CD4-positive, alpha-beta T cell (primary cell): ENCODE measurements around the gene PTPRC. TPM values are rescaled to one million over a fixed set of nuclear protein-coding genes. Genes with fewer than 3 reads are reported as not detected.

Source experiments
- ATAC-seq: fragments of 200-7000 bp; cut with Tn5 transposase; one replicate; pipeline ENCODE4 v1.10.0; 2022; ENCODE audit warnings: mild to moderate bottlenecking; ENCODE audit not compliant: poor library complexity
- CTCF ChIA-PET: fragments of 350-600 bp; sonication (Branson Sonifier 250); formaldehyde crosslinking; loops from one replicate; lab custom pipeline; 2021; ENCODE audit warnings: antibody characterized with exemption, inconsistent platforms; lab: Charles Lee
- POLR2A ChIA-PET: fragments of 350-600 bp; sonication (Branson Sonifier 250); formaldehyde crosslinking; loops from one replicate; lab custom pipeline; 2021; ENCODE audit warnings: antibody characterized with exemption, inconsistent platforms; lab: Charles Lee
- DNase-seq, 14 experiments: peaks; one replicate each; pipeline ENCODE4 v3.0.0-alpha.2; 2013 to 2020; ENCODE audit warnings: mixed read lengths in 2 of 14
- H3K27ac ChIP-seq, 2 donors: one replicate each; pipeline versions ENCODE4 v1.5.1 to v1.7.0; 2013; ENCODE audit warnings: low read length in 2 of 2, low read depth in 1 of 2, mild to moderate bottlenecking in 1 of 2
- H3K27me3 ChIP-seq, 2 experiments: 1 replicate in 1 of 2; 2 replicates in 1 of 2; pipeline versions ENCODE4 v1.6.1 to v1.7.0; 2013; ENCODE audit warnings: low read length in 2 of 2, control low read depth in 1 of 2, mild to moderate bottlenecking in 1 of 2, moderate library complexity in 1 of 2; ENCODE audit not compliant: insufficient read depth in 2 of 2, control insufficient read depth in 1 of 2
- H3K36me3 ChIP-seq: one replicate; pipeline ENCODE4 v1.6.1; 2013; ENCODE audit warnings: low read length, control low read depth; ENCODE audit not compliant: insufficient read depth
- H3K4me1 ChIP-seq: one replicate; pipeline ENCODE4 v1.6.1; 2013; ENCODE audit warnings: low read length, control low read depth; ENCODE audit not compliant: insufficient read depth
- H3K4me3 ChIP-seq: one replicate; pipeline ENCODE4 v1.5.1; 2013; ENCODE audit warnings: mild to moderate bottlenecking, low read length, moderate library complexity
- H3K9me3 ChIP-seq, 2 experiments: 1 replicate in 1 of 2; 2 replicates in 1 of 2; pipeline versions ENCODE4 v1.6.1 to v1.7.0; 2013; ENCODE audit warnings: low read length in 2 of 2, mild to moderate bottlenecking in 2 of 2, control low read depth in 1 of 2, moderate library complexity in 1 of 2; ENCODE audit not compliant: control insufficient read depth in 1 of 2, insufficient read depth in 1 of 2
- H3K27ac Mint-ChIP-seq: one replicate; pipeline ENCODE4 v1.8.0; 2020; ENCODE audit warnings: mixed read lengths
- H3K27me3 Mint-ChIP-seq: one replicate; pipeline ENCODE4 v1.8.0; 2021; ENCODE audit warnings: mixed read lengths
- H3K36me3 Mint-ChIP-seq: one replicate; pipeline ENCODE4 v1.8.0; 2021; ENCODE audit warnings: low read depth, mixed read lengths
- H3K4me1 Mint-ChIP-seq: one replicate; pipeline ENCODE4 v1.8.0; 2021; ENCODE audit warnings: low read depth, mixed read lengths
- H3K4me3 Mint-ChIP-seq: one replicate; pipeline ENCODE4 v1.8.0; 2020; ENCODE audit warnings: mild to moderate bottlenecking, mixed read lengths
- H3K9me3 Mint-ChIP-seq: one replicate; pipeline ENCODE4 v1.8.0; 2020; ENCODE audit warnings: mixed read lengths
- CTCF ChIP-seq: fragments of 200-600 bp; IDR thresholded peaks from one replicate; pipeline ENCODE4 v1.8.0; 2022; ENCODE audit warnings: antibody characterized with exemption, mild to moderate bottlenecking
- intact Hi-C, 2 experiments: fragments of 100-400 bp; cut with DNase I in 1 of 2; cut with micrococcal nuclease in 1 of 2; formaldehyde crosslinking; loops; one replicate each; pipeline versions ENCODE4 v1.15.1 to v1.9.0; 2023 to 2025; cut with DNase I, micrococcal nuclease
- total RNA-seq, 174 experiments: library from RNA in 2 of 174; stranded (reverse) in 2 of 174; gene quantifications; one replicate each; pipeline ENCODE4 v1.2.3 and lab custom pipeline; 2021 to 2026

Gene PTPRC
- total RNA-seq, 2 experiments from 2014 or later, result 661 to 698 TPM

GRCh38 chr1:198680174-198680875, 41.5 kb downstream of the PTPRC start:
- H3K27me3 ChIP-seq, result no peaks in the 10 kb centered on the region
- no peaks in the 10 kb centered on the region for H3K9me3 ChIP-seq
- CTCF ChIA-PET, result interaction anchor here (0.8 to 2.3 kb wide), 8 partner anchors 10 to 158 kb away, joined by 3 to 10 read pairs (median 4); no protein-coding TSS in a partner anchor
- no peak for TF ChIP-seq CTCF
- intact Hi-C loops, result loop anchor here (5.0 to 10.0 kb wide), 3 partner anchors 38 to 766 kb away; partner anchors contain the start of genes LHX9 (in 1 of the 2) and NEK7 (in 1 of the 2)
- DNase-seq (peak in 4 of 14 experiments; percentile 28 to 57 (median 52)), ATAC-seq (no peak)
- H3K27ac ChIP-seq, result peak overlapping the region; percentile 89 to 91
- Mint-ChIP-seq H3K4me3 (peak overlapping the region; percentile 79), H3K36me3 (peaks cover 64% of the 10 kb centered on the region), H3K27ac (peak overlapping the region; percentile 100), H3K27me3 (no peaks in the 10 kb centered on the region), H3K9me3 (no peaks in the 10 kb centered on the region), H3K4me1 (peaks cover 86% of the 10 kb centered on the region)
- POLR2A ChIA-PET, result interaction anchor here (1.5 to 20.3 kb wide), 10 partner anchors 10 to 522 kb away, joined by 6 to 317 read pairs (median 60); partner anchors contain the start of gene PTPRC
- peaks cover 33% of the 10 kb centered on the region for H3K4me1 ChIP-seq
- peak overlapping the region; percentile 38 for H3K4me3 ChIP-seq
- H3K36me3 ChIP-seq, result peaks cover 20% of the 10 kb centered on the region

GRCh38 chr1:198681252-198681651, 42.4 kb downstream of the PTPRC start:
- H3K4me3 ChIP-seq, result peak overlapping the region; percentile 38
- H3K27me3 ChIP-seq, result no peaks in the 10 kb centered on the region
- POLR2A ChIA-PET, result interaction anchor here (0.9 to 20.3 kb wide), 29 partner anchors 10 to 525 kb away, joined by 3 to 317 read pairs (median 9); partner anchors contain the start of genes NEK7 and PTPRC
- H3K4me1 ChIP-seq, result peaks cover 32% of the 10 kb centered on the region
- Mint-ChIP-seq H3K27ac (peak overlapping the region; percentile 100), H3K27me3 (no peaks in the 10 kb centered on the region), H3K4me1 (peaks cover 86% of the 10 kb centered on the region), H3K4me3 (peak overlapping the region; percentile 76), H3K9me3 (no peaks in the 10 kb centered on the region), H3K36me3 (peaks cover 60% of the 10 kb centered on the region)
- DNase-seq (peak in 2 of 14 experiments; percentile 56 to 63), ATAC-seq (peak; percentile 18)
- intact Hi-C loops, result loop anchor here (5.0 to 10.0 kb wide), 3 partner anchors 39 to 766 kb away; partner anchors contain the start of genes LHX9 (in 1 of the 2) and NEK7 (in 1 of the 2)
- H3K9me3 ChIP-seq, result no peaks in the 10 kb centered on the region
- TF ChIP-seq CTCF, result no peak
- peaks cover 19% of the 10 kb centered on the region for H3K36me3 ChIP-seq
- H3K27ac ChIP-seq, result peak overlapping the region; percentile 89 to 91
- CTCF ChIA-PET, result interaction anchor here (0.8 to 2.9 kb wide), 12 partner anchors 11 to 161 kb away, joined by 3 to 12 read pairs (median 4); no protein-coding TSS in a partner anchor
